M059J (cell line): ENCODE results near the gene CMC1. TPM values are rescaled to one million over a fixed set of nuclear protein-coding genes. Genes with fewer than 3 reads are reported as not detected.

ENCODE experiments used
- DNase-seq: peaks from one replicate; pipeline ENCODE4 v3.0.0-alpha.2; 2012; ENCODE audit warnings: low read depth
- total RNA-seq: library from RNA; depleted of rRNA; stranded (reverse); fragments of >200 nt; shearing (Covaris generic); gene quantifications from 2 replicates; pipeline ENCODE4 v1.2.3, GENCODE V29; 2014; rRNA removed

Gene CMC1
- total RNA-seq, 1 experiment from 2014 or later, result 13.6 TPM

DNA sequence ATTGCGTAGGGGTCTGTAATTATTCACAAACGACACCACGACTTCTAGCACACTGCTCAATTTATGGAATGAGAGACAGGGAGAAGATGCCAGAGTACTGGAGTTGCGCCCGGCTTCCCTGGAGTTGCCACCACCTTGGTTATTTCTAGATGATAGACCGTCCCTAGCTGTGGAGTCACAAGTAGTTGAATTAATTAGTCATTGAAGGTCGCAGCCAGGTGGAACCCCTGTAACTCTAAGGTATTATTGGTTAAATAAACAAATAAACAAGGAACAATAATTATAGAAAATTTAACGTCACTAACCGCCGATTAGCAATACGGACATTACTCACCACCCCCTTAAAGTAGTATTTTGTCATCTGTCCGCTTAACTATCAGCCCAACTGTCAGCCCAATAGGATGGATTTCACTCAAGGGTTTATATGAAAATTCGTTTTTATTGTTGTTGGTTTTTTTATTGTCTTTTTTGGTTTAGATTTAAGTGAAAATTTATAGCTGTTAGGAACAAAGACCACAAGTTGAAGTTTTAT lies 108.1 kb downstream of the CMC1 start:
- no peak for DNase-seq

Other genes with a start within 250 kb of the CMC1 start
- gene ZCWPW2, start 107.1 kb downstream of the CMC1 start, total RNA-seq, result 0.59 TPM in 1 of 2 replicates, not detected in the other
- 41.8 and 60.7 TPM in 2 replicates for gene AZI2, start 107.2 kb downstream of the CMC1 start, total RNA-seq